Activated T-helper 9 cell treated with anti-CD3 and anti-CD28 coated beads, Interleukin-2, amount 50 U/mL, for 16 hours (primary cell): ENCODE measurements around the gene PHF12.
A peak's percentile ranks its signal among the peaks of the same experiment; 100 is the strongest.

Experiments
- DNase-seq: peaks from one replicate; pipeline ENCODE4 v3.0.0-alpha.2; 2020; ENCODE audit warnings: low read depth

PHF12 gene

GRCh38 chr17:28951428-28951990, at the start of gene PHF12:
PHF12 (minus strand) TSS chr17:28951518; CDS start chr17:28950960, 558 bp downstream.
- peak; percentile 99 for DNase-seq

DNA sequence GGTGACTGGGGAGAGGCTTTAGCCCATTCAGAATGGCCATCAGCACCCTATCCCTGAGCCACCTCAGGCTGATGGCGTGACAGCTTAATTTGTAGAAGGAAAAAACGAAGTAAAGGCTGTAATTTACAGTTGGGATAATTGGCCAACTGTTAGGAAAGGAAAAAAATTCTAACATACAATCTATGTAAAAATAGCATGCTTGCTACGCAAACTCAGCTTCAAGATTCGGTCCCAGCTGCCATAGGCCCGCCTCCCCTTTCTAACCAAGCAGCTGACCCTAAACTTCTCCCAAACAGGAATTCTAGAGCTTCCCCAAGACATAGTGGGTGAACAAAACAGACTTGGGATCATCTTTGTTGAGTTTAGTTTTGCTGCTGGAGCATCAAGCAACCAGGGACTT, 49.7 kb upstream of the PHF12 start:
- no peak for DNase-seq

DNA sequence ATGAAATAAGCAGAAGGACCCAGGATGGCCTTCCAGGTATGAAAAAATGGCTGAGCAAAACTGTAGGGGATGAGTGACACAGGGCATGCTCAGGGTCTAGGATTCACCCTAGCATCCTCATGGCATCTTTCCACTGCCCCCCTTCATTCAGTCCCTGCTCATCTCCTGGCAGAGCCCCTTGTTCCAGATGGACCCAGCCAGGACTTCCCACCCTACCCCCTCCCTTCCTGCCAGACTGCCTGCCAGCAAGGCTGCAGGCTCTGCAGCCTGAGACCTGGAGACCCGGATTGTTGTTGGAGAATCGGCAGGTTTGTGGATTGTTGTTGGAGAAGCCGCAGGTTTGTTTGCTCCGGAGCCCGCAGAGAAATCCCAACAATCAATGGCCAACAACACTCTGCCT, 47.9 kb upstream of the PHF12 start:
- no peak for DNase-seq

GRCh38 chr17:28997806-28998205, 46.5 kb upstream of the PHF12 start:
- DNase-seq: no peak

DNA sequence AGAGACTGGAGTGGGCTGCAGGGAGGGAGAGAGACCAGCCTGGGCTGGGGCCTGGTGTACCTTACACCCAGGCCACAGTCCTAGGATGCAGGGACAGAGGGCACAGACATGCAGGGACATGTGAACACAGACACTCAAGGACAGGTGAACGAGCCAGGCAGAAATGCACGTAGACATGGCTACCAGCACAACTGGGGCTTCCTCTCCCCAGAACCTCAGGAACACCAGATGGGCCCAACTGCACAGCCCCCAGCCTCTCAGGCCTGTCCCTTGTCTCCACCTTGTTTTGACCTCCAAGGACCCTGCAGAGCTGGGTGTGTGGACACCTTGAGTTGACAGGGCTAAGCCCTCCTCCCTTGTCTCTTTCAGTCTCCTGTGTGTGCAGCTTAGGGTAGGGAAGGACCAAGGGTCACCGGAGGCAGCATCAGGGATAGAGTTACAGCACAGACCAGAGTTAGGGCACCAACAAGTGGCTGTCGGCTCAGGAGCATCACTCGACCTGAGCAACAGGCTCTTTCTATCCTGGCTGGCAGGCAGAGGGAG, 45.3 kb upstream of the PHF12 start:
- no peak for DNase-seq

GRCh38 chr17:28993645-28994426, 42.5 kb upstream of the PHF12 start:
- no peak for DNase-seq

GRCh38 chr17:28992625-28993600, 41.6 kb upstream of the PHF12 start:
- no peak for DNase-seq

DNA sequence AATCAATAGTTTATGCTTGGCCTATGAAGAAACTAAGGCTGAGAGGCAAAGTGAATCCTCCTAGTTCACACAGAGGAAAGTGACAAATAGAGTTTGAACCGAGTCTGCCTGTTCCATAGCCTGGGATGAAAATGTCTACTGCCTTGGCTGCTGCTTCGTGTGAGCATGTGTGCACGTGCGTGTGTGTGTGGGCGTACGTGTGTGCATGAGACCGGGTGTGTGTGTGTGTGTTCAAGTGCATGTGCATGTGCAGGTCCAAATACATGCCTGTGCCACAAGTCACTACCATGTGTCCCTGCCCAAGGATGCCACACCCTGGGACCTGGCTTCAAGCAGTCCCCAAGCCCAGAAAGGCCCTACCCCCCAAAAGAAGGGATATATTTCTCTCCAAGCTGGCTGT, 40.9 kb upstream of the PHF12 start:
- DNase-seq: no peak

GRCh38 chr17:28991779-28992178, 40.5 kb upstream of the PHF12 start:
- DNase-seq: no peak

DNA sequence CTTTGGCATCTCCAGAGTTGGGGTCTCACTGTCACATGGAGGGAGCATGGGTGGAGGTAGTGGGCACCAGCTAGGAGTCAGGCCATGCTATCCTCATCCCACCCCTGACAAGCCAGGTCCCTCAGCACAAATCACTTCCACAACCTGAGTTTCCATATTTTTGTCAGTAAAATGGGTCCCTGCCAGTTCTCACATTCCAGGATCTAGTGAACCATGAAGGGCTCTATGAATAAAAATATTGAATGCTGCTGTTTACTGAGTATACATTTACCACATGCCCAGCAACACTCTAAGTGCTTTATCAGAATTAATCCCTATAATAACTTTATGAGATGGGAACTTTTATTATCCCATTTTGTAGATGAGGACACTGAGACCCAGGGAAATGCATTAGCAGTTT, 37.7 kb upstream of the PHF12 start:
- DNase-seq: no peak

- no peak for DNase-seq
These were observed 37.2 kb upstream of the PHF12 start for GRCh38 chr17:28988475-28988874.

GRCh38 chr17:28986714-28987655, 35.7 kb upstream of the PHF12 start:
- no peak for DNase-seq

DNA sequence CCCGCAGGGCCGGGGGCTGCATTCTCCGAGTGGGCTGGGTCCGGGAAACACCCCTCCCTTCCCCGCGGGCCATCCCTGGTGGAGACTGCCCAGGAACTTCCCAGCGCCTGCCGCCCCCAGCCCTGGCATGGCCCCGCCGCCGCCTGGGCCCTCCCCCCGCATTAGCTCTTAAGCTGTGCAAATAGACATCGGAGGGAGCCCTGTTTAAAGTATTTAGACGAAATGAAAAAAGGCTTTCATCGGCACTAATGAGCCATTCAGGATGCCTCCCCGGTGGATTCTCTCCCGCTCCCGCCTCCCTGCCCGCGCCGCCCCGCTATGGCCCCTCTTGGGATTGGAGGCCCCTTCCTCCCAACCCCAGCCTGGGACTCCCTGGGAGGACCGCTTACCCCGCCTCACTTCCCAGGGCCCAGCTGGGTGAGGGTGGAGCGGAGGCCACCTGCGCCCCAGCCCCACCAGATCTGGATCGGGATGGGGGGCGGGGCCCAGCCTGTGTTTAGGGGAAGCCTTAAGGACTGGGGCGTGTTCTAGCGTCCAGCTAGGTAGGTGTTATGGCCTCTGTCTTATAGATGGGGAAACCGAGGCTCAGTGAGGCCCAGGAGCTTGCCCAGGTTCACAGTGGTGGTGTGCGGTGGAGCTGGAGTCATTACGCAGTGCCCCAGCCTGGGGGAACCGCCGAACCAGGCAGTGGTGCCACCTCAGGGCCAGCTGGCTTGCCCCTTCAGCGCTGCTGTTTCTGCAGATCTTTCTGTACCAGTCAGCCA, 34.8 kb upstream of the PHF12 start:
- no peak for DNase-seq

DNA sequence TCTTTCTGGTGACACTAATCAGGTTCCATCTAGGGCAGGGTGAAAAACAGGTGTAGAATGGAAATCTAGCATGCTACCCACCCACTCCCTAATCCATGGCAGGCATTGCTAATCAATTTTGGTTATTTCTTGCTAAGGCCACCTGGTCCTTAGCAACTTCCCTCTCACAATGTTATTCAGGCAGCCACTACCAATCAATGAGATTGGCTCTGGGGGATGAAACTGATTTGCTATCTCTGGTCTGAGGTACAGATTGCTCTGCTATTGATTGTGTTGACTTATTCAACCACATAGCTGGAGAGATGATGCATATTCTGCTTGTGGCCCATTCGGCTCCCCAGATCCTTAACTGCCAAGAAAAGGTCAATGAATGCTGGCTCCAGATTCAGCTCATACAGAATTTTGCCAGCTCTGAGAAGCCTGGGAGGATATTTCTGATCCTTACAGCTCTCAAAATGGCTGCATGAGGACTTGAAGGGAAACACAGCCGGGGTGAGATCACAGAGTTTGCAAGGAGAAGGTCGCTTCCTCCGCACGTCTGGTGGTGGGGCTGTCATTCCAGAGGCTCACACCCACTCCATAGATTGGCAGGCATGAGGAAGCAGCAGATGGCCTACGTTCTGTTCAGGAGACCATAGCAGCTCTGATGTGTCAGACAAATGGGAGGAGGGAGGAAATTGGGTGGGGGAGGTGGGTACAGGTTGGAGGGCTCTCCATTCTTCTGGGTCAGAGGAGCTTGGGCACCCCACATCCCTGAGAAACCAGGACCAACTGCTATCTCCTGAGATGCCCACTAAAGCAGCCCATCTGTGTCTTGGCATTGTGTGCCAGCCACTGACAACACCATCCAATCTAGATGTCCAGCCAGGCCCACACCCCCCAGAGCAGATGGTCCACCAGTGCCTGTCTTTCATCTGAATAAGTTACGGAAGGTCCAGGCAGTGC, 32.2 kb upstream of the PHF12 start:
- no peak for DNase-seq

- peak; percentile 17 for DNase-seq
These were observed 30.9 kb upstream of the PHF12 start for GRCh38 chr17:28982131-28982793.

GRCh38 chr17:28978356-28978964, 27.1 kb upstream of the PHF12 start:
- no peak for DNase-seq

DNA sequence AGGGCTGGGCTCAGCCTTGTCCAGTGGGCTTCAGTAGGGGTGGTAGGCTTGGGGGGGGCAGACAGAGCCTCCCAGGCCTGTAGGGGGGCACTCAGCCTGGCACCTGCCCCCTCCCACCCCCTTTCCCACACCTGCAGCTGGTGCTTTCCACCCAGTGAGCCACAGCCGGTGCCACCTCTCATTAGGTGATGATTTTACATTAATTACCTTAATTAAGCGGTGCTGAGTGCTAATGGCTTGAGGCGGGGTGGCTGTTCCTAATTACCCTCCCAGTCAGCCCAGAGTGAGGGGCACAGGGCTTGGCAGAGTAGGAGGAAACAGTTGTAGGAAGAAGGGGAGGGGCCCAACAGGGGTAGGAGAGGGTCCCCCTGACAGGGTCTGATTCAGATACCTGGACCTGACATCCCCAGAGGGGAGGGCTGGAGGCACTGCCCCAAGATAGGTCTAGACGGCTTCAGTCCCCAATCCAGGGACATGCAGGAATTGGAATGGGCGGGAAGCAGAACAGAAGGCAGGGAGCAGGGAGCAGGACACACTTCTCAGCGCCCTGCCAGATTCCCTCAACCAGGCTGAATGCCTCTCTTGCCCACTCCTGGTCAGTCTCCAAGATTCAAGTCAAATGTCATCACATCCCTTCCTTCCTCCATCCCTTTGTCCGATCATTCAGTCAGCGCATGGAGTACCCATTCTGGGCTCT, 26.5 kb upstream of the PHF12 start:
- no peak for DNase-seq

DNA sequence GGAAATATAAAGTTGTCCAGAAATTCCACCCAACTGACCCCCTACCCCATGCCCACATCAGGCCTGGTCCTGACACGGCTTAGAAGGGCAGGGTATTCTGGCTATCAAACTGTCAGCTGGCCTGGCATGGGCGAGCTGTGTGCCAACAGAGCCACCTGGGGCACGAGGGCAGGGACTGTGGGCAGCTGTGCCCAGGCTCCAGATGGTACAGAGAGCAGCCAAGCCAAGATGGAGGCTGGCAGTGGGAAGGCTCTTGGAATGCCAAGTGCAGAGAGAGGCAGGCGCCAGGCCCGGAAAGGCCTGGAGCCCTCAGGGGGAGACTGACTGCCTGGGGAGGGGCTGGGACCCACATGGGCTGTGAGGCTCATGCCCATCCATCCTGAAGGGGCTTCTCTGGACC, 24.3 kb upstream of the PHF12 start:
- no peak for DNase-seq
